ENCODE measurements around the gene TBC1D2. TPM values are rescaled to one million over a fixed set of nuclear protein-coding genes. Genes with fewer than 3 reads are reported as not detected.
A peak's percentile ranks its signal among the peaks of the same experiment; 100 is the strongest.

The TBC1D2 gene
- total and polyA plus RNA-seq, 2 of the 13 experiments (the other 11 are each of a cell fraction or from before 2014, with no cell fraction given) = 2.0 to 2.8 TPM

GRCh38 chr9:98178874-98179850, 76.3 kb downstream of the TBC1D2 start:
- Histone ChIP-seq H3K27me3 (ENCODE audit: control insufficient read depth in 1 of 2, insufficient read depth in 2 of 2, low read length in 2 of 2) (no peaks in the 10 kb centered on the region), H4K20me1 (ENCODE audit: insufficient read depth, low read length) (no peaks in the 10 kb centered on the region), H3K27ac (ENCODE audit: extremely low read length, insufficient read depth, low read length) (no peak overlapping the region), H3K79me2 (ENCODE audit: insufficient read depth, low read length) (peaks cover 70% of the 10 kb centered on the region), H3K4me2 (ENCODE audit: low read depth, low read length) (no peak overlapping the region), H2AFZ (ENCODE audit: low read length) (no peak overlapping the region), H3K9ac (ENCODE audit: insufficient read depth, low read depth, low read length) (no peak overlapping the region), H3K4me1 (ENCODE audit: insufficient read depth, low read length) (peaks cover 89% of the 10 kb centered on the region), H3K36me3 (replicated peaks in 1 of 2; ENCODE audit: control insufficient read depth in 1 of 2, insufficient read depth in 2 of 2, low read length in 2 of 2) (no peaks in the 10 kb centered on the region), H3K9me3 (ENCODE audit: low read length) (no peaks in the 10 kb centered on the region), H3K4me3 (replicated peaks in 1 of 3; ENCODE audit: insufficient read depth in 1 of 3, low read depth in 2 of 3, low read length in 3 of 3) (no peak overlapping the region)
- TF ChIP-seq HNRNPUL1 (IDR thresholded peaks at IDR 0.05; ENCODE audit: low read depth, low read length) = no peak
- TF ChIP-seq ZNF275 (CRISPR knock-in tag; IDR thresholded peaks at IDR 0.05; ENCODE audit: borderline replicate concordance) = no peak
- TF ChIP-seq ZNF629 (CRISPR knock-in tag; conservative IDR thresholded peaks at IDR 0.05) = peak; percentile 86
- TF ChIP-seq, protein P1, sequence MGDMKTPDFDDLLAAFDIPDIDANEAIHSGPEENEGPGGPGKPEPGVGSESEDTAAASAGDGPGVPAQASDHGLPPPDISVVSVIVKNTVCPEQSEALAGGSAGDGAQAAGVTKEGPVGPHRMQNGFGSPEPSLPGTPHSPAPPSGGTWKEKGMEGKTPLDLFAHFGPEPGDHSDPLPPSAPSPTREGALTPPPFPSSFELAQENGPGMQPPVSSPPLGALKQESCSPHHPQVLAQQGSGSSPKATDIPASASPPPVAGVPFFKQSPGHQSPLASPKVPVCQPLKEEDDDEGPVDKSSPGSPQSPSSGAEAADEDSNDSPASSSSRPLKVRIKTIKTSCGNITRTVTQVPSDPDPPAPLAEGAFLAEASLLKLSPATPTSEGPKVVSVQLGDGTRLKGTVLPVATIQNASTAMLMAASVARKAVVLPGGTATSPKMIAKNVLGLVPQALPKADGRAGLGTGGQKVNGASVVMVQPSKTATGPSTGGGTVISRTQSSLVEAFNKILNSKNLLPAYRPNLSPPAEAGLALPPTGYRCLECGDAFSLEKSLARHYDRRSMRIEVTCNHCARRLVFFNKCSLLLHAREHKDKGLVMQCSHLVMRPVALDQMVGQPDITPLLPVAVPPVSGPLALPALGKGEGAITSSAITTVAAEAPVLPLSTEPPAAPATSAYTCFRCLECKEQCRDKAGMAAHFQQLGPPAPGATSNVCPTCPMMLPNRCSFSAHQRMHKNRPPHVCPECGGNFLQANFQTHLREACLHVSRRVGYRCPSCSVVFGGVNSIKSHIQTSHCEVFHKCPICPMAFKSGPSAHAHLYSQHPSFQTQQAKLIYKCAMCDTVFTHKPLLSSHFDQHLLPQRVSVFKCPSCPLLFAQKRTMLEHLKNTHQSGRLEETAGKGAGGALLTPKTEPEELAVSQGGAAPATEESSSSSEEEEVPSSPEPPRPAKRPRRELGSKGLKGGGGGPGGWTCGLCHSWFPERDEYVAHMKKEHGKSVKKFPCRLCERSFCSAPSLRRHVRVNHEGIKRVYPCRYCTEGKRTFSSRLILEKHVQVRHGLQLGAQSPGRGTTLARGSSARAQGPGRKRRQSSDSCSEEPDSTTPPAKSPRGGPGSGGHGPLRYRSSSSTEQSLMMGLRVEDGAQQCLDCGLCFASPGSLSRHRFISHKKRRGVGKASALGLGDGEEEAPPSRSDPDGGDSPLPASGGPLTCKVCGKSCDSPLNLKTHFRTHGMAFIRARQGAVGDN (CRISPR knock-in tag; IDR thresholded peaks at IDR 0.05) = peak; percentile 14; the same call in 1 of the 2 replicates
- TF ChIP-seq, protein P2, sequence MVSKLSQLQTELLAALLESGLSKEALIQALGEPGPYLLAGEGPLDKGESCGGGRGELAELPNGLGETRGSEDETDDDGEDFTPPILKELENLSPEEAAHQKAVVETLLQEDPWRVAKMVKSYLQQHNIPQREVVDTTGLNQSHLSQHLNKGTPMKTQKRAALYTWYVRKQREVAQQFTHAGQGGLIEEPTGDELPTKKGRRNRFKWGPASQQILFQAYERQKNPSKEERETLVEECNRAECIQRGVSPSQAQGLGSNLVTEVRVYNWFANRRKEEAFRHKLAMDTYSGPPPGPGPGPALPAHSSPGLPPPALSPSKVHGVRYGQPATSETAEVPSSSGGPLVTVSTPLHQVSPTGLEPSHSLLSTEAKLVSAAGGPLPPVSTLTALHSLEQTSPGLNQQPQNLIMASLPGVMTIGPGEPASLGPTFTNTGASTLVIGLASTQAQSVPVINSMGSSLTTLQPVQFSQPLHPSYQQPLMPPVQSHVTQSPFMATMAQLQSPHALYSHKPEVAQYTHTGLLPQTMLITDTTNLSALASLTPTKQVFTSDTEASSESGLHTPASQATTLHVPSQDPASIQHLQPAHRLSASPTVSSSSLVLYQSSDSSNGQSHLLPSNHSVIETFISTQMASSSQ (IDR thresholded peaks at IDR 0.05; ENCODE audit: low read depth) = no peak
- TF ChIP-seq, protein P2 (CRISPR knock-in tag; IDR thresholded peaks at IDR 0.05; ENCODE audit: borderline replicate concordance) = no peak
- TF ChIP-seq POGK (CRISPR knock-in tag; conservative IDR thresholded peaks at IDR 0.05) = no peak
- no peak for TF ChIP-seq ZNF879 (CRISPR knock-in tag; IDR thresholded peaks at IDR 0.05)
- CTCF ChIA-PET (ENCODE audit: low intra/inter-chr PET ratio, low total read pairs) = no interaction called here
- DNase-seq (ENCODE audit: low spot score) = no peak
- BruUV-seq (replicated peaks) = no TSS peak
- POLR2A ChIA-PET = interaction anchor here (1.4 kb wide), 1 partner anchor 61 kb away, joined by 3 read pairs; no protein-coding TSS in a partner anchor
- in situ Hi-C loops (cut with HindIII; ENCODE audit: extremely low pct_ligation_motif_present, low pct_unique_long_range_greater_than_20kb) (no loop called here), intact Hi-C loops (cut with micrococcal nuclease; ENCODE audit: unreplicated experiment) (no loop called here)
- no peak for ATAC-seq
- 97% methylated on average over 16 of the region's 16 CpGs for WGBS (ENCODE audit: low lambda C conversion rate)
- FAIRE-seq = no peak

All from HepG2 (cell line).